GM12875 (cell line): ENCODE measurements around the gene PPP1R16B.

Experiments
- H3K4me3 ChIP-seq: one replicate; pipeline ENCODE4 v1.5.1; 2011; ENCODE audit warnings: low read depth, low read length, control low read depth
- TF ChIP-seq, protein P1 (sequence below): IDR thresholded peaks from 2 replicates; pipeline ENCODE4 v1.5.1; 2011; ENCODE audit warnings: low read depth, mild to moderate bottlenecking, control low read depth, inconsistent platforms, low read length, moderate library complexity, borderline replicate concordance; ENCODE audit not compliant: insufficient read depth

The PPP1R16B gene

GRCh38 chr20:38897267-38897666 is 91.8 kb downstream of the PPP1R16B start:
- no peak overlapping the region for H3K4me3 ChIP-seq
- TF ChIP-seq, protein P1, sequence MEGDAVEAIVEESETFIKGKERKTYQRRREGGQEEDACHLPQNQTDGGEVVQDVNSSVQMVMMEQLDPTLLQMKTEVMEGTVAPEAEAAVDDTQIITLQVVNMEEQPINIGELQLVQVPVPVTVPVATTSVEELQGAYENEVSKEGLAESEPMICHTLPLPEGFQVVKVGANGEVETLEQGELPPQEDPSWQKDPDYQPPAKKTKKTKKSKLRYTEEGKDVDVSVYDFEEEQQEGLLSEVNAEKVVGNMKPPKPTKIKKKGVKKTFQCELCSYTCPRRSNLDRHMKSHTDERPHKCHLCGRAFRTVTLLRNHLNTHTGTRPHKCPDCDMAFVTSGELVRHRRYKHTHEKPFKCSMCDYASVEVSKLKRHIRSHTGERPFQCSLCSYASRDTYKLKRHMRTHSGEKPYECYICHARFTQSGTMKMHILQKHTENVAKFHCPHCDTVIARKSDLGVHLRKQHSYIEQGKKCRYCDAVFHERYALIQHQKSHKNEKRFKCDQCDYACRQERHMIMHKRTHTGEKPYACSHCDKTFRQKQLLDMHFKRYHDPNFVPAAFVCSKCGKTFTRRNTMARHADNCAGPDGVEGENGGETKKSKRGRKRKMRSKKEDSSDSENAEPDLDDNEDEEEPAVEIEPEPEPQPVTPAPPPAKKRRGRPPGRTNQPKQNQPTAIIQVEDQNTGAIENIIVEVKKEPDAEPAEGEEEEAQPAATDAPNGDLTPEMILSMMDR = no peak

DNA sequence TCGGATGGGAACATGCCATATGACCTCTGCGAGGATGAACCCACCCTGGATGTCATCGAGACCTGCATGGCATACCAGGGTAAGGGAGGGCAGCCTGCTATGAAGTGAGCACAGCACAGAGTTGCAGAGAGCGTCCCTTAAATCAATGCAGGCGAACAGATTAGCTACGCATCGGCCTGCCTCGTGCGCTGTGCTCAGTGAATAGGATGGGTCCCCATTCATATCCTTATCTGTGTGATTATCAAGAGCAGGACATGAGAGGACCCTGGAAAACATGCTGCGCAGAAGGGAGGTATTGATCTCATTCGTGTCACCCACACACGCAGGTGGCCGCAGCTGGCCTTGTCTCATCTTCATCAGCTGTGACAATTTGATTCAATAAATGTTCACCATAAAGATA is 95.1 kb downstream of the PPP1R16B start:
- TF ChIP-seq, protein P1 = no peak
- H3K4me3 ChIP-seq = no peak overlapping the region

- H3K4me3 ChIP-seq = no peak overlapping the region
- TF ChIP-seq, protein P1 = no peak
These were observed 97.1 kb downstream of the PPP1R16B start for GRCh38 chr20:38902601-38903000.

GRCh38 chr20:38903335-38903734 is 97.8 kb downstream of the PPP1R16B start:
- no peak overlapping the region for H3K4me3 ChIP-seq
- TF ChIP-seq, protein P1 = no peak

GRCh38 chr20:38905375-38905774 is 99.9 kb downstream of the PPP1R16B start:
- TF ChIP-seq, protein P1 = no peak
- no peak overlapping the region for H3K4me3 ChIP-seq

GRCh38 chr20:38907918-38908677 is 102.6 kb downstream of the PPP1R16B start:
- TF ChIP-seq, protein P1 = no peak
- no peak overlapping the region for H3K4me3 ChIP-seq

- TF ChIP-seq, protein P1 = no peak
These were observed 109.9 kb downstream of the PPP1R16B start for GRCh38 chr20:38915355-38915754.

More at GRCh38 chr20:38915355-38915754, 109.9 kb downstream of the PPP1R16B start:
- no peak overlapping the region for H3K4me3 ChIP-seq
